Omental fat pad (tissue), 4 donors: Measurements from ENCODE around the gene KCNMB2. TPM values are rescaled to one million over a fixed set of nuclear protein-coding genes. Genes with fewer than 3 reads are reported as not detected.
A peak's percentile ranks its signal among the peaks of the same experiment; 100 is the strongest.
"Not testable (repeated sequence)": the region's sequence is repeated elsewhere in the genome, so short reads cannot be mapped to it uniquely, and the experiment has no call there.

Experiments used
- ATAC-seq: fragments of 150-250 bp; one replicate; pipeline ENCODE4 v1.9.1; 2016; ENCODE audit warnings: mild to moderate bottlenecking, moderate library complexity; ENCODE audit not compliant: low FRiP score
- DNase-seq: peaks from one replicate; pipeline ENCODE4 v3.0.0-alpha.2; 2019; ENCODE audit warnings: low spot score
- total RNA-seq, 4 donors: library from RNA; depleted of rRNA; stranded (reverse); fragments of >200 nt; gene quantifications; one replicate each; pipeline ENCODE4 v1.1.0, GENCODE V29; 2016
- TF ChIP-seq, protein P1 (sequence below), 3 donors: fragments of 450-650 bp; IDR thresholded peaks; one replicate each; pipeline ENCODE4 v1.5.1; 2016 to 2017; ENCODE audit warnings: antibody characterized with exemption in 3 of 3, mild to moderate bottlenecking in 3 of 3, moderate library complexity in 2 of 3

Gene KCNMB2
- total RNA-seq, 4 donors from 2014 or later, result 0.24 to 0.65 TPM; not detected in 2

DNA sequence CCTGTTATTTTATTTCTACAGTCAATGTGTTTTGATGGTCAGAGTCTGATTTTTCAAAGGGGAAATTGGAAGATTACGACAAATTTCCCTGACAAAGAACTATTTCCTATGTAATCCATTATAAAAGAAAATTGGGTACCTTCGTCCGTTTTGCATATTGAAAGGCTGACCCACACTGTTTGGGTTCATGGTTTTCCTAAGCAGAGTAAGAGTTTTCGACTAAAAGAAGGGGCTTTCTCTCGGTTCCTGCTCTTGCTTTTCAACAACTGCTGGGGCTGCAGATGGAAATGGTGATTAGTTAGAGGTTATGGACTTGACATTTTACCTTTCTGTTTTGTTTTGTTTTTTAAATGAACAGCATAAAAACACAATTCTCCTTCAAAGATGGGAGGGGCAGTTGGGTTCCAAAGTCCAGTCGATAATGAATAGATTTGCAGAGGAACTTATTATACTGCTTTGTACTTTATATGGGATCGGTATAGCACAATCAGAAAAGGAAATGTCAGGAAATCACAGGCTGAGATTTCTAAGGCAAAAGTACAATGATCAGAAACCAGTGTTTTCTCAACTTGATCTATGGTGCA lies 978 bp downstream of the KCNMB2 start:
- DNase-seq (no peak), ATAC-seq (no peak)
- TF ChIP-seq, protein P1, sequence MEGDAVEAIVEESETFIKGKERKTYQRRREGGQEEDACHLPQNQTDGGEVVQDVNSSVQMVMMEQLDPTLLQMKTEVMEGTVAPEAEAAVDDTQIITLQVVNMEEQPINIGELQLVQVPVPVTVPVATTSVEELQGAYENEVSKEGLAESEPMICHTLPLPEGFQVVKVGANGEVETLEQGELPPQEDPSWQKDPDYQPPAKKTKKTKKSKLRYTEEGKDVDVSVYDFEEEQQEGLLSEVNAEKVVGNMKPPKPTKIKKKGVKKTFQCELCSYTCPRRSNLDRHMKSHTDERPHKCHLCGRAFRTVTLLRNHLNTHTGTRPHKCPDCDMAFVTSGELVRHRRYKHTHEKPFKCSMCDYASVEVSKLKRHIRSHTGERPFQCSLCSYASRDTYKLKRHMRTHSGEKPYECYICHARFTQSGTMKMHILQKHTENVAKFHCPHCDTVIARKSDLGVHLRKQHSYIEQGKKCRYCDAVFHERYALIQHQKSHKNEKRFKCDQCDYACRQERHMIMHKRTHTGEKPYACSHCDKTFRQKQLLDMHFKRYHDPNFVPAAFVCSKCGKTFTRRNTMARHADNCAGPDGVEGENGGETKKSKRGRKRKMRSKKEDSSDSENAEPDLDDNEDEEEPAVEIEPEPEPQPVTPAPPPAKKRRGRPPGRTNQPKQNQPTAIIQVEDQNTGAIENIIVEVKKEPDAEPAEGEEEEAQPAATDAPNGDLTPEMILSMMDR (IDR thresholded peaks at IDR 0.05), result no peak

DNA sequence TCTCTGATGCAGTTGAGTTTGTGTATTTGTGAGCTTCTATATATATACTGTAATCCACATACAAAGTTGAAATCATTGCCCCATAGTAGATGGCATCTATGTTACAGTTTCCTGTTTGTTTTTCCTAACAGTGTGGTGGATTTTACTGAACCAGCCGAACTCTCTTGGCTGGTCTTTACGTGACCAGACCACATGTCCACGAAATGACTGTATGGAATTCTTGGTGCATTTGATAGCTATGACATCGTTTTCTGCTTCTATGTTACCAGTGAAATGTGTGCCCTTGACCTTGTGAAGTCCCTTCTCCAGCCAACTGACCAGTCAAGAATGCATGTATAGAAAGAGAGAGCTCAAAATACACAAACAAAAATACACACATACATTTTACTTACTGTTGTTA lies 1.8 kb downstream of the KCNMB2 start:
- no peak for ATAC-seq
- DNase-seq, result no peak
- TF ChIP-seq, protein P1 (IDR thresholded peaks at IDR 0.05), result no peak

DNA sequence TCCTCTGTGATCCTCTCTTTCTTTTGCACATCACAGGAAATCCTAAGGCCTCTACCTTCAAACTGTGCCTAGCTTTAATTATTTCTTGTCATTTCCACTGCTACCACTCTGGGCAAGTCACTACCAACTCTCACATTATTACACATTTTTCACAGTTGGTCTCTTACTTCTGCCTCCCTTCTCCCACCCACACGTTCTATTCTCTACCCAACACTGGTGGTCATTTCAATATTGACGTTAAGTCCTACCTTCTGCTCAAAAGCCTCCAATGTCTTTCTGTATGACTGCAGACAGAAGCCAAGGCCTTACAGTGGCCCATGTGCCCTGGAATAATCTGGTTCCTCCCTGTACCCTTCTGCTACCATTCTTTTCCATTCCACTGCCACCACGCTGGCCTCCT lies 3.9 kb downstream of the KCNMB2 start:
- no peak for ATAC-seq
- DNase-seq, result no peak
- TF ChIP-seq, protein P1 (IDR thresholded peaks at IDR 0.05), result no peak

DNA sequence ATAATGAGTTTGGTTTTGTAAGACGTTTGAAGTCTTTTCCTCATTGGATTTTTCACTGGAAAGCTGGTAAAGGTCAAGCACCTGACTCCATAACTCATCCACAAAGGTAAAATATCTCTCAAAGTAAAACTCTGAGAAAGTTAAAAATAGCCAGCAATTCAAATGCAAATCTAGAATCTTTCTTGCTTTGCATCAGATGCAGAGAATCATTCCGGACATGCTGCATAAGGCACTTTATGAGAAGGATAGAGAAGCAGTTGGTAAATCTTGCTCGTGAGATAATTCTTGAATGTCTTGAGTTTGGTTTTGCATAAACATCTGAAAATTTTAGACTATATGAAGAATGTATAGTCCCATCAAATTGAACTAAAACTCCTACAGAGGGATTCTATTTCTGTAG lies 9.1 kb downstream of the KCNMB2 start:
- no peak for DNase-seq
- ATAC-seq, result no peak
- TF ChIP-seq, protein P1 (IDR thresholded peaks at IDR 0.05), result no peak

DNA sequence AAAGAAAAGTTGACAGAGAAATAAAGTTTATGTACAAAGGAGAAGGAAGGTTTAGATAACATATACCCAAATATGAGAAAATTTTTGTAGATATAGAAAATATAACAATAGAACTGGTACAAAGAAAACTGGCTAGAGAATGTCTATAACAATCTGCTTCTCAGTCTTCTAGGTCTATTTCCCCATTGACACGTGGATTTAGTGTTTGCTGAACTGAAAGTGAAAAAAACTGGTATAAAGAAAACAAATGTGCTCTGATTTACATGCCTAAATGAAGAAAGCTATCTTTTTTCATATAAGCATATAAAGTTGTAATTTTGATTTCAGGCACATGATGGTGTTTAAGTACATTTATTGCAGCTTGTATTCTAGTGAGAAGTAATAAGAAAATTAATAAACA lies 9.8 kb downstream of the KCNMB2 start:
- TF ChIP-seq, protein P1 (IDR thresholded peaks at IDR 0.05), result no peak
- no peak for DNase-seq
- ATAC-seq, result no peak

DNA sequence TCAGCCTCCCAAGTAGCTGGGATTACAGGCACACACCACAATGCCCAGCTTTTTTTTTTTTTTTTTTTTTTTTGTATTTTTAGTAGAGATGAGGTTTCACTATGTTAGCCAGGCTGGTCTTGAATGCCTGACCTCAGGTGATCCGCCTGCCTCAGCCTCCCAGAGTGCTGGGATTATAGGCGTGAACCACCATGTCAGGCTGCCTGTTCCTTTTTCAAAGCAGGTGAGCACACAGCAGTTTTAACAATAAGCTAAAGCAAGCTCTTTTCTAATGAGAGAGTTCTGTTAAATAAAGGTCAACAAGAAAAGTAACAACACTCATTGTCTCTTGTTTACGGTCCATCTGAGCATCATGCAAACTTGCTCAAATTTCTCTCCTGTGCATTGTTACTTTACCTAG lies 13.2 kb downstream of the KCNMB2 start:
- DNase-seq, ATAC-seq: not testable (repeated sequence)

DNA sequence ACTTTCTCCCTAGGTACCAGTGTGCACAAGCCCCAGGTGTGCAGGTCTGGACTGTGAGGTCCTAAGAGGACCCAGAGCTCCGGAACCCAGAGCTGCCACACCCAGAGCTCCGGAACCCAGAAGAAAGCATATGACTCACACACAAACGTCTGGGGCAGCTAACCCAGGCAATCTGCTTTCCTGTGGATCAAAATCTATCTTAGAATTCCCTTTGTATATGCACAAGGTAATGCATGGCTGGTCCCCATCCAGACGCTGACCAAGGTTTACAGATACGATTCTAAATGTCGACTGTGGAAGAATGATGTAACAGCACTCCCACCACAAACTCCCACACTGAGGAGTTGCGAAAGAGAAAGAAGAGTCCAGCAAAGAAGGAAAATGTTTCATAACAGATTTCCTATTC lies 15.7 kb downstream of the KCNMB2 start:
- ATAC-seq (peak; percentile 60), DNase-seq (peak; percentile 36)
- TF ChIP-seq, protein P1 (IDR thresholded peaks at IDR 0.05), result no peak
